ENCODE measurements around the gene HVCN1.

Gene HVCN1

DNA sequence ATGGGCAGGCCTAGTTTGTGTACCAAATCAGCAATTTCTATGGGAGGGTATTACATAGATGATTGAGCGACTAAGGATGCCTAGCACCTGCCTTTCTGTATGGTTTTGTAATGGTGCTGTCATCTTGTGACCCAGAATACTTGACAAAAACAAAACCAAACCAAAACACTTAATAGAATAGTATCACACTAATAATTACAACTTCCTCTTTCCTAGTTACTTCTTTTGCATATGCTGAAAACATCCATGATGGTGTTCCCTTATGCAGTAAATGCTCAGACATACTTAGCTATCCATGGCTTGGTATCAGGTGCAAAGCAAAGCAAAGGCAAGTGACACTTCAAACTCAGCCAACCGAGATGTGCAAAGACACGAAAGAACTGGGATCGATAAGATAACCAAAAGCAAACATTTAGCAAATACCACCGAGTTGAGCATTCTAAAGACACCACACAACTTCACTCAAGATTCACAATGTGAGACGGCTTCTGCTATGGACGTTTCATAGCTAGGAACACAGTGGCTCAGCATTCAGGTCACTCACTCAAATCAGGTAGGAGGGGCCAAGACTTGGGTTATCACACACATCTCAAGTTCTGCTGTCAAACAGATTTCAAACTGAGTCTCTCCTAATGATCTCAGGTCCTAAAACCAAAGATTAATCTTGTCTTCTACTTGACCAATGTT lies 29.4 kb upstream of the HVCN1 start:
- DNase-seq (ENCODE audit: low read depth) = no peak
- H3K4me3 ChIP-seq (ENCODE audit: low read depth, low read length) = no peak overlapping the region
- no peak for TF ChIP-seq CTCF (IDR thresholded peaks at IDR 0.05; ENCODE audit: control insufficient read depth, extremely low read depth, insufficient read depth)

- TF ChIP-seq CTCF (IDR thresholded peaks at IDR 0.05; ENCODE audit: control insufficient read depth, extremely low read depth, insufficient read depth) = no peak
- no peak overlapping the region for H3K4me3 ChIP-seq (ENCODE audit: low read depth, low read length)
- no peak for DNase-seq (ENCODE audit: low read depth)
Observed at GRCh38 chr12:110717037-110717436, 28.1 kb upstream of the HVCN1 start.

GRCh38 chr12:110708917-110709316 lies 20.0 kb upstream of the HVCN1 start:
- no peak for TF ChIP-seq CTCF (IDR thresholded peaks at IDR 0.05; ENCODE audit: control insufficient read depth, extremely low read depth, insufficient read depth)
- DNase-seq (ENCODE audit: low read depth) = no peak
- no peak overlapping the region for H3K4me3 ChIP-seq (ENCODE audit: low read depth, low read length)

DNA sequence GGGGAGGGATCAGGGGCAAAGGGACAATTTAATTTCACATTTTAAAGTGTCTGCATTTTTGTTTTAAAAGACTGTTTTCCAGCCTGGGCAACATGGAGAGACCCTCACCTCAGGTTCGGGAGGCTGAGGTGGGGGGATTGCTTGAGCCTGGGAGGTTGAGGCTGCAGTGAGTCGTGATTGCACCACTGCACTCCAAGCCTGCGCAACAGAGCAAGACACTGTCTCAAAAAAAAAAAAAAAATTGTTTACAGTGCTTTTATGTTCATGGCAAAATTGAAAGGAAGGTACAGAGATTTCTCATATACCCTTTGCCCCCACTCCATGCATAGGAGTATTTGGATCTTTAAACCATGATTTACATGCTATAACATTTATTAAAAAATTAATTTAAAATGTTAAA lies 16.4 kb upstream of the HVCN1 start:
- H3K4me3 ChIP-seq (ENCODE audit: low read depth, low read length) = no peak overlapping the region
- DNase-seq (ENCODE audit: low read depth) = no peak
- TF ChIP-seq CTCF (IDR thresholded peaks at IDR 0.05; ENCODE audit: control insufficient read depth, extremely low read depth, insufficient read depth) = no peak

- TF ChIP-seq CTCF (IDR thresholded peaks at IDR 0.05; ENCODE audit: control insufficient read depth, extremely low read depth, insufficient read depth) = peak; percentile 74
- peak; percentile 40 for DNase-seq (ENCODE audit: low read depth)
- H3K4me3 ChIP-seq (ENCODE audit: low read depth, low read length) = no peak overlapping the region
Observed at GRCh38 chr12:110704750-110705149, 15.8 kb upstream of the HVCN1 start.

DNA sequence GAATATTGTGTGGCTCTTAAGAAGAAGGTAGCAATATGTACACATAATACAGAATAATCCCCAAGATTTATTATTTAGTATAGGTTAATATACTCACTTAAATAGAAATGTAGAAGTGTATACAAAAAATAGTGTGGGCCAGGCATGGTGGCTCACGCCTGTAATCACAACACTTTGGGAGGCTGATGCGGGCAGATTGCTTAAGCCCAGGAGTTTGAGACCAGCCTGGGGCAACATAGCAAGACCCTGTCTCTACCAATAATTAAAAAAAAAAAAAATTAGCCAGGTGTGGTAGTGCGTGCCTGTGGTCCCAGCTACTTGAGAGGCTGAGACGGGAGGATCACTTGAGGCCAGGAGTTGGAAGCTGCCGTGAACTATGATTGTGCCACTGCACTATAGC lies 15.3 kb upstream of the HVCN1 start:
- DNase-seq (ENCODE audit: low read depth) = no peak
- H3K4me3 ChIP-seq (ENCODE audit: low read depth, low read length) = no peak overlapping the region
- TF ChIP-seq CTCF (IDR thresholded peaks at IDR 0.05; ENCODE audit: control insufficient read depth, extremely low read depth, insufficient read depth) = no peak

GRCh38 chr12:110702081-110702480 lies 13.2 kb upstream of the HVCN1 start:
- no peak for TF ChIP-seq CTCF (IDR thresholded peaks at IDR 0.05; ENCODE audit: control insufficient read depth, extremely low read depth, insufficient read depth)

More at GRCh38 chr12:110702081-110702480, 13.2 kb upstream of the HVCN1 start:
- no peak for DNase-seq (ENCODE audit: low read depth)
- H3K4me3 ChIP-seq (ENCODE audit: low read depth, low read length) = no peak overlapping the region
